Measurements from ENCODE around the gene UVRAG.

Gene UVRAG

GRCh38 chr11:76151556-76152085, 336.6 kb downstream of the UVRAG start:
- DNase-seq (ENCODE audit: low read depth) = no peak

GRCh38 chr11:76152086-76152681, 337.2 kb downstream of the UVRAG start:
- peak; percentile 69 for DNase-seq (ENCODE audit: low read depth)

- no peak for DNase-seq (ENCODE audit: low read depth)
Measured at GRCh38 chr11:76152741-76153570, 337.9 kb downstream of the UVRAG start.

- DNase-seq (ENCODE audit: low read depth) = no peak
Measured at GRCh38 chr11:76153571-76153923, 338.5 kb downstream of the UVRAG start.

GRCh38 chr11:76155500-76156227, 340.7 kb downstream of the UVRAG start:
- no peak for DNase-seq (ENCODE audit: low read depth)

GRCh38 chr11:76156971-76157427, 342.0 kb downstream of the UVRAG start:
- DNase-seq (ENCODE audit: low read depth) = no peak

- no peak for DNase-seq (ENCODE audit: low read depth)
Measured at GRCh38 chr11:76157891-76158290, 342.9 kb downstream of the UVRAG start.

- no peak for DNase-seq (ENCODE audit: low read depth)
Measured at GRCh38 chr11:76158394-76159302, 343.6 kb downstream of the UVRAG start.

GRCh38 chr11:76159303-76159937, 344.4 kb downstream of the UVRAG start:
- no peak for DNase-seq (ENCODE audit: low read depth)

- DNase-seq (ENCODE audit: low read depth) = no peak
Measured at GRCh38 chr11:76159983-76160661, 345.1 kb downstream of the UVRAG start.

- no peak for DNase-seq (ENCODE audit: low read depth)
Measured at GRCh38 chr11:76160856-76161255, 345.8 kb downstream of the UVRAG start.

- no peak for DNase-seq (ENCODE audit: low read depth)
Measured at GRCh38 chr11:76161261-76161961, 346.4 kb downstream of the UVRAG start.

- DNase-seq (ENCODE audit: low read depth) = no peak
Measured at GRCh38 chr11:76162336-76163288, 347.6 kb downstream of the UVRAG start.

GRCh38 chr11:76163289-76163880, 348.4 kb downstream of the UVRAG start:
- DNase-seq (ENCODE audit: low read depth) = no peak

GRCh38 chr11:76164081-76164480, 349.1 kb downstream of the UVRAG start:
- DNase-seq (ENCODE audit: low read depth) = no peak

- DNase-seq (ENCODE audit: low read depth) = no peak
Measured at GRCh38 chr11:76164861-76165751, 350.1 kb downstream of the UVRAG start.

- DNase-seq (ENCODE audit: low read depth) = no peak
Measured at GRCh38 chr11:76166314-76166713, 351.3 kb downstream of the UVRAG start.
